ENCODE measurements around the gene EIF3D. TPM values are rescaled to one million over a fixed set of nuclear protein-coding genes. Genes with fewer than 3 reads are reported as not detected.
A peak's percentile ranks its signal among the peaks of the same experiment; 100 is the strongest.

EIF3D gene
- total and polyA plus RNA-seq, 2 of the 13 experiments (the other 11 are each of a cell fraction or from before 2014, with no cell fraction given): 118 to 274 TPM

DNA sequence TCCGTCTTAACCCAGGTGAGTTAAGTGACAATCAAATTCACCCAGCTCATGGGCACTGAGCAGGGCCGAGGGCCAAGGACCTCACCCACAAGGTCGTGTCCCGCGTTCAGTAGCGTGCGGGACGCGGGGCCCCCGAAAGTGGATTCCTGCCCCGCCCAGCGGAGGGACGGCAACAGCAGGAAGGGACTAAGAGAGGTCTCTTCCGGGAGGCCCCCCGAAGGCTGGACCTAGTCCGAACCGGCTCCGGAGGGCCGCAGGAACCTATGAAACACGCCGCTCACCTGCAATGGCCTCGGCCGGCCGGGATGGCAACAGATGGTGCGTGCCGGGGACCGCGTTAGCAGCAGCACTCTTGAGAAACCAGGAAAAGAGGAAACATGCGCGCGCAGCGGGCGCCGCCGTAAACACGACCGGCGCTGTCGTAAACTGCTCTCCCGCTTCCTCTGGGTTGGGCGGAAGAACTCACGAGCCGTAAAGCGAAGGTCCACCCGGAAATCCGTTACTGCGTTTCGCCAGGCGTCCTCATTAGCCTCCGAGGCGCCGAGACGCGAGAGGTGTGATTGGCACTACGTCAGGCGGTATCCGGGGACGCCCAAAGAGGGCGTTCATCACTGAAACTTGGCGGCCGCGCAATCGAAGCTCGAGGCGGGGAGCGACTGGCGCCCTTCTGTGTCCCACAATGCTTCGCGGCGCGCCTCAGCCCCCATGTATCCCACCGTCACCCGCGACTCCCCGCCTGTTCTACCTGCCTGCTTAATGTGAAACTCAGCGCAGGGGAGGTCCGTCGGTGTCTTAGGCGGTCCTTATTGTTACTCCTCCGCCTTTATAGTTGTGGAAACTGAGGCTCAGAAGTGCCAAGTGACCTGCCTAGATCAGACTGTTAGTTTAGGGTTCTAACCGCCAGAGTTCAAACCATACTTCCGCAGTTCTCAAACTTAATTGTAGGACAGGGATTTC is at the start of gene EIF3D (continued):
- TF ChIP-seq ZNF567 (CRISPR knock-in tag; IDR thresholded peaks at IDR 0.05; ENCODE audit: borderline replicate concordance) (peak; percentile 92; the same call in 1 of the 2 replicates), NFIB (CRISPR knock-in tag; IDR thresholded peaks at IDR 0.05; ENCODE audit: borderline replicate concordance) (no peak), ARID2 (CRISPR knock-in tag; IDR thresholded peaks at IDR 0.05; ENCODE audit: borderline replicate concordance) (no peak), KLF13 (CRISPR knock-in tag; IDR thresholded peaks at IDR 0.05) (no peak), ZNF34 (CRISPR knock-in tag; IDR thresholded peaks at IDR 0.05; ENCODE audit: borderline replicate concordance) (no peak), KLF6 (CRISPR knock-in tag; IDR thresholded peaks at IDR 0.05) (peak; percentile 54), ADNP (CRISPR knock-in tag; IDR thresholded peaks at IDR 0.05) (no peak), ZNF775 (CRISPR knock-in tag; IDR thresholded peaks at IDR 0.05; ENCODE audit: borderline replicate concordance) (no peak), BCL6 (CRISPR knock-in tag; IDR thresholded peaks at IDR 0.05) (peak; percentile 53), ZBTB42 (CRISPR knock-in tag; IDR thresholded peaks at IDR 0.05) (peak; percentile 83; the same call in 1 of the 2 replicates), ZNF101 (CRISPR knock-in tag; IDR thresholded peaks at IDR 0.05; ENCODE audit: borderline replicate concordance, low read depth) (no peak), MXI1 (IDR thresholded peaks at IDR 0.05; ENCODE audit: borderline replicate concordance, low read depth, low read length) (peak; percentile 82; the same call in 2 of the 3 replicates), ZNF432 (CRISPR knock-in tag; IDR thresholded peaks at IDR 0.05; ENCODE audit: borderline replicate concordance) (0 out of 2 replicates have a peak, but pooled peaks have one; percentile 35), HNRNPH1 (optimal IDR thresholded peaks at IDR 0.05; ENCODE audit: low read depth, low read length) (no peak)
- TF ChIP-seq, protein P1, sequence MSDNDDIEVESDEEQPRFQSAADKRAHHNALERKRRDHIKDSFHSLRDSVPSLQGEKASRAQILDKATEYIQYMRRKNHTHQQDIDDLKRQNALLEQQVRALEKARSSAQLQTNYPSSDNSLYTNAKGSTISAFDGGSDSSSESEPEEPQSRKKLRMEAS (IDR thresholded peaks at IDR 0.05): peak; percentile 93
- TF ChIP-seq, protein P2, sequence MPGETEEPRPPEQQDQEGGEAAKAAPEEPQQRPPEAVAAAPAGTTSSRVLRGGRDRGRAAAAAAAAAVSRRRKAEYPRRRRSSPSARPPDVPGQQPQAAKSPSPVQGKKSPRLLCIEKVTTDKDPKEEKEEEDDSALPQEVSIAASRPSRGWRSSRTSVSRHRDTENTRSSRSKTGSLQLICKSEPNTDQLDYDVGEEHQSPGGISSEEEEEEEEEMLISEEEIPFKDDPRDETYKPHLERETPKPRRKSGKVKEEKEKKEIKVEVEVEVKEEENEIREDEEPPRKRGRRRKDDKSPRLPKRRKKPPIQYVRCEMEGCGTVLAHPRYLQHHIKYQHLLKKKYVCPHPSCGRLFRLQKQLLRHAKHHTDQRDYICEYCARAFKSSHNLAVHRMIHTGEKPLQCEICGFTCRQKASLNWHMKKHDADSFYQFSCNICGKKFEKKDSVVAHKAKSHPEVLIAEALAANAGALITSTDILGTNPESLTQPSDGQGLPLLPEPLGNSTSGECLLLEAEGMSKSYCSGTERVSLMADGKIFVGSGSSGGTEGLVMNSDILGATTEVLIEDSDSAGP (CRISPR knock-in tag; IDR thresholded peaks at IDR 0.05; ENCODE audit: borderline replicate concordance): peak; percentile 94
- TF ChIP-seq, protein P3, sequence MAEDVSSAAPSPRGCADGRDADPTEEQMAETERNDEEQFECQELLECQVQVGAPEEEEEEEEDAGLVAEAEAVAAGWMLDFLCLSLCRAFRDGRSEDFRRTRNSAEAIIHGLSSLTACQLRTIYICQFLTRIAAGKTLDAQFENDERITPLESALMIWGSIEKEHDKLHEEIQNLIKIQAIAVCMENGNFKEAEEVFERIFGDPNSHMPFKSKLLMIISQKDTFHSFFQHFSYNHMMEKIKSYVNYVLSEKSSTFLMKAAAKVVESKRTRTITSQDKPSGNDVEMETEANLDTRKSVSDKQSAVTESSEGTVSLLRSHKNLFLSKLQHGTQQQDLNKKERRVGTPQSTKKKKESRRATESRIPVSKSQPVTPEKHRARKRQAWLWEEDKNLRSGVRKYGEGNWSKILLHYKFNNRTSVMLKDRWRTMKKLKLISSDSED (CRISPR knock-in tag; IDR thresholded peaks at IDR 0.05): no peak
- TF ChIP-seq, protein P4, sequence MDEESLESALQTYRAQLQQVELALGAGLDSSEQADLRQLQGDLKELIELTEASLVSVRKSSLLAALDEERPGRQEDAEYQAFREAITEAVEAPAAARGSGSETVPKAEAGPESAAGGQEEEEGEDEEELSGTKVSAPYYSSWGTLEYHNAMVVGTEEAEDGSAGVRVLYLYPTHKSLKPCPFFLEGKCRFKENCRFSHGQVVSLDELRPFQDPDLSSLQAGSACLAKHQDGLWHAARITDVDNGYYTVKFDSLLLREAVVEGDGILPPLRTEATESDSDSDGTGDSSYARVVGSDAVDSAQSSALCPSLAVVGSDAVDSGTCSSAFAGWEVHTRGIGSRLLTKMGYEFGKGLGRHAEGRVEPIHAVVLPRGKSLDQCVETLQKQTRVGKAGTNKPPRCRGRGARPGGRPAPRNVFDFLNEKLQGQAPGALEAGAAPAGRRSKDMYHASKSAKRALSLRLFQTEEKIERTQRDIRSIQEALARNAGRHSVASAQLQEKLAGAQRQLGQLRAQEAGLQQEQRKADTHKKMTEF (CRISPR knock-in tag; IDR thresholded peaks at IDR 0.05): peak; percentile 86
- TF ChIP-seq, protein P5, sequence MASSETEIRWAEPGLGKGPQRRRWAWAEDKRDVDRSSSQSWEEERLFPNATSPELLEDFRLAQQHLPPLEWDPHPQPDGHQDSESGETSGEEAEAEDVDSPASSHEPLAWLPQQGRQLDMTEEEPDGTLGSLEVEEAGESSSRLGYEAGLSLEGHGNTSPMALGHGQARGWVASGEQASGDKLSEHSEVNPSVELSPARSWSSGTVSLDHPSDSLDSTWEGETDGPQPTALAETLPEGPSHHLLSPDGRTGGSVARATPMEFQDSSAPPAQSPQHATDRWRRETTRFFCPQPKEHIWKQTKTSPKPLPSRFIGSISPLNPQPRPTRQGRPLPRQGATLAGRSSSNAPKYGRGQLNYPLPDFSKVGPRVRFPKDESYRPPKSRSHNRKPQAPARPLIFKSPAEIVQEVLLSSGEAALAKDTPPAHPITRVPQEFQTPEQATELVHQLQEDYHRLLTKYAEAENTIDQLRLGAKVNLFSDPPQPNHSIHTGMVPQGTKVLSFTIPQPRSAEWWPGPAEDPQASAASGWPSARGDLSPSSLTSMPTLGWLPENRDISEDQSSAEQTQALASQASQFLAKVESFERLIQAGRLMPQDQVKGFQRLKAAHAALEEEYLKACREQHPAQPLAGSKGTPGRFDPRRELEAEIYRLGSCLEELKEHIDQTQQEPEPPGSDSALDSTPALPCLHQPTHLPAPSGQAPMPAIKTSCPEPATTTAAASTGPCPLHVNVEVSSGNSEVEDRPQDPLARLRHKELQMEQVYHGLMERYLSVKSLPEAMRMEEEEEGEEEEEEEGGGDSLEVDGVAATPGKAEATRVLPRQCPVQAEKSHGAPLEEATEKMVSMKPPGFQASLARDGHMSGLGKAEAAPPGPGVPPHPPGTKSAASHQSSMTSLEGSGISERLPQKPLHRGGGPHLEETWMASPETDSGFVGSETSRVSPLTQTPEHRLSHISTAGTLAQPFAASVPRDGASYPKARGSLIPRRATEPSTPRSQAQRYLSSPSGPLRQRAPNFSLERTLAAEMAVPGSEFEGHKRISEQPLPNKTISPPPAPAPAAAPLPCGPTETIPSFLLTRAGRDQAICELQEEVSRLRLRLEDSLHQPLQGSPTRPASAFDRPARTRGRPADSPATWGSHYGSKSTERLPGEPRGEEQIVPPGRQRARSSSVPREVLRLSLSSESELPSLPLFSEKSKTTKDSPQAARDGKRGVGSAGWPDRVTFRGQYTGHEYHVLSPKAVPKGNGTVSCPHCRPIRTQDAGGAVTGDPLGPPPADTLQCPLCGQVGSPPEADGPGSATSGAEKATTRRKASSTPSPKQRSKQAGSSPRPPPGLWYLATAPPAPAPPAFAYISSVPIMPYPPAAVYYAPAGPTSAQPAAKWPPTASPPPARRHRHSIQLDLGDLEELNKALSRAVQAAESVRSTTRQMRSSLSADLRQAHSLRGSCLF (CRISPR knock-in tag; IDR thresholded peaks at IDR 0.05; ENCODE audit: borderline replicate concordance): no peak; the same call in 1 of the 2 replicates
